HG03103 (cell line): ENCODE measurements around the gene CITED1.
A peak's percentile ranks its signal among the peaks of the same experiment; 100 is the strongest.
"Not testable (repeated sequence)": the region's sequence is repeated elsewhere in the genome, so short reads cannot be mapped to it uniquely, and the experiment has no call there.

ENCODE experiments used
- ATAC-seq: cut with Tn5 transposase; IDR thresholded peaks from one replicate; pipeline ENCODE4 v1.9.1; 2021; ENCODE audit warnings: low read depth; ENCODE audit not compliant: unreplicated experiment

The CITED1 gene, protein sequence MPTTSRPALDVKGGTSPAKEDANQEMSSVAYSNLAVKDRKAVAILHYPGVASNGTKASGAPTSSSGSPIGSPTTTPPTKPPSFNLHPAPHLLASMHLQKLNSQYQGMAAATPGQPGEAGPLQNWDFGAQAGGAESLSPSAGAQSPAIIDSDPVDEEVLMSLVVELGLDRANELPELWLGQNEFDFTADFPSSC

DNA sequence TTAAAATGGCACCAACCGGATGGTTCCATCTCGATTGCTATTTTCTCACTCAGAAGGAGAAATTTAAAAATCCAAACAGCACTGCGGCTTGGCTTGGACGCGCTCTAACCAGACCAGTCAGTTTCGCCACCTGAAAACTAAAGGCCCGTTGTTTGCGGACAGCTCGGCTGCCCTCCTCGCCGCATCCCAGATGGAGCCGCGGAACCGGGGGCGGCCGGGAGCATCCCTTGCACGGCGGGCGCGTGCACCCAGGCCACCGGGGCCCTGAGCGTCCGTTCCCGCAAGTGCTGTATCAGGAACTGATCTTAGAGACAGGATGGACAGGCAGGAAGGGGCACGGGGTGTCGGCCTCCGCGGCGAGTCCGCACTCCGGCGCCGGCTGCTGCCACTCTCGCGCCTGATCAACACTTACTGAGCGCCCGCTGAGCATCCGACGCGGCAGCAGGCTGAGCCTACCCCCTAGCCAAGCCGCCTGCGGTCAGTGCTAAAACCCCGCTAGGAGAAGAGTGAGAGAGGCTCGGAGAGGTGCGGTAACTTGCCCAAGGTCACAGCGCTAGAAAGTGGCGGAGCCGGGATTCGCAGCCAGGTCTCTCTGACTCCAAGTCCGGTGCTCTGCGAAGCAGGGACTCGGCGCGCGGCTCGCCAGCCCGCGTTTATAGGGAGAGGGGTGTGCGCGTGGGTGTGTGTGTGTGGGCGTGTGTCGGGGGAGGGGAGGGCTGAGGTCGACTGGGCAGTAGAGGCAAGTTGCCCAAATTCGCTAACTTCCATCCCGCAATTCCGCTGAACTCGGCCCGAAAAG, at the start of gene CITED1:
Gene CITED1 (minus strand): TSS at position 629 of the 799 bp plus-strand sequence. CDS start 3,045 bp downstream, outside the sequence.
- no peak for ATAC-seq

DNA sequence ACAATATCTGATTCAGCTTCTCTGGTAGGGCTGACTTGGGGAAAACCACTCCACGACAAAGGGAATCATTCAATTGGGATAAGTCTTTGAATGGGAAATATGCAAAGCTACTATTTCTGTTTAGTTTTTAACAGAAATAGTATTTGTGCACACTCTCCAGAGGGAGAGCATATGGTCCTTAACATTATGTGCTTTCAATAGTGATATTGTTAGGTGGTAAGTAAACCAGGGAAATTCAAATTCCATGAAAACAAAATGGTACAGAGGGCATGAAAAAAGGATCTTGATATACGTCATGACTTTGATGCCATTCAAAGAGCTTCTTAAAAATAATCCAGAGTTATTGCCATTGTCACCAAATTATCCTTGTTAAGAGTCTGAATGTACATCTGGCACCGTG, 47.1 kb upstream of the CITED1 start:
- no peak for ATAC-seq

DNA sequence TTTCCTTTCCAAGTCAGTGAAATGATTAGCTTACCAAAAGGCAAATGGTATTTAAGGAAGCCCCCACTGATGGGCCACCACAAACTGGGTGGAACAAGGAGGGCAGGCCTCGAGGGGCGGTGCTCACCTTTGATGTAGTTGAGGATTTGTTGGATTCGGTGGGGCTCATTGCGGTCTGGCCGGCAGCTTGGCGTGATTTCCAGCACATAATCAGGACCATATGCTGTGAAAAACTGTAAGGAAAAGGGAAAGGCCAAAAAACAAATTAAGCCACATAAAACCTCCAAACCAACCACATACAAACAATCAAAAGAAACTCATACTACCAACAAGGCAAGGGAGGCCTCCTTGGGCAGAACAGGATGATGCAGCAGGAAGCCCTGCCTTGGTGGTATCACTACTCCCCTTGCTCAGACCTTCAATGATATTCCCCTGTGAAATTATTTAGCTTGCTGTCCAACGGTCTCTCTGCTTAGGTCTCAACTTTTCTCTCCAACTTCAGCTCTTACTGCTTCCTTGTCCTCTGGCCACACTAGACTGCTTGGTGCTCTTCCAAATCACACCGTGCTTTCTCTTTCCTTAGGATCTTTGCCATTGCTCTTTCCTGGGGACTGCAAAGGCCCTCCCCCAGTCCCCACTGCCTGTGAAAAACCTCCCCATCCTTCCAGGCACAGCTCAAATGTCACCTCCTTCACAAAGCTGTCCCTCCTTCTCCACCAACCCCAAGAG, 46.1 kb upstream of the CITED1 start:
- no peak for ATAC-seq

DNA sequence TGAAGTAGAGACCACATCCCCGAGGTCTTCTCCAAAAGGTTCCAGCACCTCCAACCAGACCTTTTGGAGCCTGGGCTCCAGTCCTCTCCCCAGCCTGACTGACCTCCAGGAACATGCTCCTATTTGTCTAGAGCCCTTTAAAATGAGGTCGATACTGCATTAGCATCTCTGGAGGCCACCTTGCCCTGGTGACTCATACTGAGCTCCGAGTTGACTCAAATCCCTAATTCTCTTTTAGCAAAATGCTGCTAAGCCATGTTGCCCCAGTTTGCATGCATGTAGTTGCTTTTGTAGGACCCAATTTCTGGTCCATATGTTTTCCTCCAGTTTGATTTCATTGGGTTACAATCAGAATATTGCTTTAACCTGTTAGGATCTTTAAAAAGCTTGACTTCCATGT, 43.5 kb upstream of the CITED1 start:
- ATAC-seq, result peak; percentile 82

DNA sequence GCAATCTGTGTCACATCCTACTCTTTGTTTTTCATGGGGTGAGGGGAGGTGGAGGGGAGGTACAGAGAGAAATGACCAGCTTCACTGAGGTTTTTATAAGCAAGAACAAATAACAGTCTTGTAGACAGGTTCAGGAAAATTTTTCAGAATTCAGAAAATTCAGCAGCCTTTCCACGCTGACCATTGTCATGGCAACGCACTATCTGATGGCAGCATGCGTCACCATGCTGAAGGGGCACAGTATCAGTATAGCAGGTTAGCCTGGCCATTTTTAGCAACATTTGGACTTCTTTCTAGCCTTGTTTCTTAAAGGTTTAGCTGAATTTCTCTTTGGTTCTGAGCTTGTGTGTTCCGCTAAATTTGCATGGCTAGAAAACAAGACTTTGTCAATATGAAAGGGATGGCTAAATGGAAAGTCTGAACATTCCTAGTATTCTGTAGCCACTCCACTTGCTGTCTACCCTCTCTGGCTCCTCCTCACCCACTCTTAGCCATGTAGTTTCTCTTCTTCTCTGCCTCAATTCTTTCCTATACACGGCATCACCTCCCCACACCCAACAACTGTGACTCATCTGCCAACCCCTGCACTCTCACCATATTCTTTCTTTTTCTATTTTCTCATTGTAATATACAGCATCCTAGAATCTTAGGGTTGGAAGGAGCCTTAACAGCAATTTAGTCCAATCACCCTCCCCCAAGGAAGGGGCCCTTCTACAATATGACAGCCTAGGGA, 42.7 kb upstream of the CITED1 start:
- ATAC-seq, result no peak

DNA sequence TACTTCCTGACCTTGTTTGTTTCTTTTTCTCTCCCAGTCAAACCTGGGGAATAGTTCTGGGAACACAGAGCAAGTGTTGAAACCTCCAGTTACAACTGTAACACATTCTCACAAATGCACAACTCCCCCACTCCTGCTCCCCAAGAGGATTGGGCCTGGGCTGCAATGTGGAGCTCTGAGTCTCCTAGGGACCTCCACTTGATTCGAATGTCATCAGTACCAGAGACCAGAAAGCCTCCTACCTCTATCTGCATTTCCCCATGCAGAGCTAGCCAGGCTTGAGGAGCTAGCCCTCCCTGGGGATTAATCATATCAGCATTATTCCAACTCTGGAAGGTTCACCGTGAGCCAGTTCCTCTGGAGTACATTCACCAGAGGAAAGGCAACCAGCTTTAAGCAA, 41.7 kb upstream of the CITED1 start:
- ATAC-seq, result no peak

DNA sequence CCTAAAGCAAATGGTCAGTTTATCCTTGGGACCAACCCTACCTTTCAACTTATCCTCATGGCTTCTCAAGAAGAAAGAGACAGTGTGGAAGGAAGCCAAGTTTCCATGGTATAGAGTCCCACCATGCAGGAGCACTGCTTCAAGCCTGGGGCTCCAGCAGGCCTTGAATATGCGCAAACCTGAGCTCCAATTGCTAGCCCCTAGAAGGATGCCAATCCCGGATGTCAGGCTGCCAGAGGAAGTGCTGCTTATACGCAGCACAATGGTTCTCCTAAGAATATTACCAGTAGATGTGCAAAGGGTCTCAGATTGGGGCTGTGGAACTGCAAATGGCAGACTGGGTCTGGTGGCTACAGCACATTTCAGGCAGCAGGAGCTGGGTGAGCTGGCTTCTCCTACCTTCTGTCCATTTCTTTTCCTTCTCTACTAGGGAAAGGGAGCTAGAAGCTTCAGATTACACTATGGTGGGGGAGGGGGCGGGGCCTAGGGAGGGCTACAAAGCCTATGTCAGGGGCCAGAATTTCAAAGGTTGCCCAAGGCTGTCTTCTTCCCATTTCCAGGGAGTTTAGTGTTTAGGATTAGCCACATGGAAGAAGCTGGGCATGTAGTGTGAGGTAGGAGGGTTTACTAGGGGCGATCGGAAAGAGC, 40.7 kb upstream of the CITED1 start:
- ATAC-seq, result no peak

DNA sequence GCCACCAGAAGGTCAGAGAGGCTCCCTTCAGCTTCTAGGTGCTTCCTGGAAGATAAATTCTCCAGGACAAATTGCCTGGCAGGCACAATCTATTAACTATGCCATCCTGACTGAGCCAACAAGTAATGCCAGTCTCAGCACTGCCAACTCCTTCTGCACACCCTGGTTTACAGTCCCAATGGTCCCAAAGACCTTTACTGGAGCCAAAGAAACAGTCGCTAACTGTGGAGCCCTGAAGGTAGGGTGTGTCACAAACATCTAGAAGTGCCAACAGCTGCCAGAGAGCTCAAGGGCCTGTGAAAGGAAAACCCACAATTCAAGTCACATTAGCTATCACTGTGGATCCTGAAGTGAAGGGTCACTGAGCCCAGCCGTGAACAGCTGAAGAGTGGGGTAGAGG, 34.9 kb upstream of the CITED1 start:
- ATAC-seq, result no peak

DNA sequence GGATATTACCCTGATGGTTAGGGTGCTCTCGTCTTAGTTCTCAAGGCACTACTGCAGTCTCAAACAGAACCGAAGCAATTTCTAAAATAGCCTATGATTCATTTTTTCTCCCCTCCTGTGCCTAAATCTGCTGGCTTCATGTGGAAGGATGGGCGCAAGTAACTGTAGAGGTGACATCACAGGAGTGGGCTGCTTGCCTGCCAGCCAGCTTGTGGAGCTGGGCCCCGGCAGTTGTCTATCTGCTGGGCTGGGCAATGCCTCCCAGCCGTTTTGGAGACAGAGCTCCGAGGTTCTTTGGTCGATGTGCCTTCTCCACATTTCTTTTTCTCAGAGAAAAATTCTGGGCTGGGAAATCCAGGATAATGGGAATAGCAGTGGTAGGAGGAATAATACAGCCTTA, 34.3 kb upstream of the CITED1 start:
- no peak for ATAC-seq

DNA sequence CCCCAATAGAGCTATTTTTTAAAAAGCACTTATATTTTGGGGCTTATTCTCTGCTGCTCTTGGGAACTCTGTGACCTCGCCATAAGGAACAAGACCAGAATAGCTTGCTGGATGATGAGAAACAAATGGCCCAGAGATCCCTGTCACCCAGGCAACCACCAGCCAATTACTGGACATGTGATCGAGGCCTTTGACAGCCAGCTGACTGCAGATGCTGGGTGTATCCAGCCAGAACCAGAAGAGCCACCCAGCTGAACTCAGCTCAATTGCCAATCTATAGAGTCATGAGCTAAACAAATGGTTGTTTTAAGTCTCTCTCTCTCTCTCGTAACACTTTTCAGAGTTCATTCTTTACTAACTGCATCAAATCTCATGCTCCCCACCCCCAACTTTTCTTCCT, 24.4 kb upstream of the CITED1 start:
- no peak for ATAC-seq

DNA sequence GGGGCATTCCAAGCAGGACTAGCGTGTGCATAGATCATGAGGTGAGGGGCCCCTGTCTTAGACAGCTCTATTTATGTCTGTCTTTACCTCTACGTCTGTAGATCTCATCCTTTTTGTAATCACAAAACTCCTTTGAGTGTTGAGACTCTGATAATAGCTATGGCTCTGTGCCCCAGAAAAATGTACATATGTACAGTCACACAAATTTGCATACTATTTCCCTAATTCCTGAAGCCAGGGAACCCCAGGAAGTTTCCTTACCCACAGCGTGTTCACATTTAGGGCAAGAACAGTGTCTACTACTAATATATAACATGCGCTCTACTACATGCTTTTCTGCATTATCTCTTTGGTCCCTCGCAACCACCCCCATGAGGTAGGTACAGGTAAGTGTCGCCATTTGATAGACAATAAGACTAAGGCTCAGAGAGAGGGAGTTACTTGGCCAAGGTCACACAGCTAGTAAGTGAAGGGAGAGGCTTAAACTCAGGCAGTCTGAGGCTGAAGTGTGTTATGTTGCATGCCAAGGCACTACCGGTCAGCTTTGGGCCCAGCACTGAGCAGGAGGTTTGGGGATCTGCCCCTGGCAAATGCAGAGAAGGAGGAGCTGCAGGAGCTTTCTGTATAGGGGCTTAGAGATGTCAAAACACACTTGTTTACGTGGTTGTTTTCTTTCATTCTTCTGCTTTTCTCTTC, 21.0 kb upstream of the CITED1 start:
- ATAC-seq, result no peak

DNA sequence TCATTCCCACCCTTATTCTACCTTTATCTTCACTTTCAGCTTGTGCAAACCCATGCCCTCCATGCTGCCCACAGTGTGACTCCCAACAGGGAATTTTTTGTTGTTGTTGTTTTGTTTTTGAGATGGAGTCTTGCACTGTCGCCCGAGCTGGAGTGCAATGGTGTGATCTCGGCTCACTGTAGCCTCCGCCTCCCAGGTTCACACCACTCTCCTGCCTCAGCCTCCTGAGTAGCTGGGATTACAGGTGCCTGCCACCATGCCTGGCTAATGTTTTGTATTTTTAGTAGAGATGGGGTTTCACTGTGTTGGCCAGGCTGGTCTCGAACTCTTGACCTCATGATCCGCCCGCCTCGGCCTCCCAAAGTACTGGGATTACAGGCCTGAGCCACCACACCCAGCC, 13.9 kb upstream of the CITED1 start:
- ATAC-seq, result not testable (repeated sequence)

DNA sequence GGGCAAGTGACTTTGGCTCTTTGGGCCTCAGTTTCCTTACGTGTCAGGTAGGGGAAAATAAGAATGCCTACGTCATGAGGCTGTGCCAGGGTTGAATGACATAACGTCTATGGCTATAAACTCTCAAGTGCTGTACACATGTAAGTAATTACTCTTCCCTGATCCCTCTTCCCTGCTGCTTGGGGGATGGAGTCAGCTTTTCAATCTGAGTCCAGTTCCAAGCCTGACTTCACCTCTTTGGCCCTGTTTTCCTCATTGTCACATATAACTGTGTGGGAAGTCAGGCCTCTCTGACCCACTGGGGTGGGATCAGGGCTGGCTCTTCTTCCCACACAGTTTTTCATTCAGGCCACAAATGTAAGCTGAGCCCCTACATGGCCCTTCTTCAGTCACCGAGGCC, 11.4 kb upstream of the CITED1 start:
- ATAC-seq, result no peak

DNA sequence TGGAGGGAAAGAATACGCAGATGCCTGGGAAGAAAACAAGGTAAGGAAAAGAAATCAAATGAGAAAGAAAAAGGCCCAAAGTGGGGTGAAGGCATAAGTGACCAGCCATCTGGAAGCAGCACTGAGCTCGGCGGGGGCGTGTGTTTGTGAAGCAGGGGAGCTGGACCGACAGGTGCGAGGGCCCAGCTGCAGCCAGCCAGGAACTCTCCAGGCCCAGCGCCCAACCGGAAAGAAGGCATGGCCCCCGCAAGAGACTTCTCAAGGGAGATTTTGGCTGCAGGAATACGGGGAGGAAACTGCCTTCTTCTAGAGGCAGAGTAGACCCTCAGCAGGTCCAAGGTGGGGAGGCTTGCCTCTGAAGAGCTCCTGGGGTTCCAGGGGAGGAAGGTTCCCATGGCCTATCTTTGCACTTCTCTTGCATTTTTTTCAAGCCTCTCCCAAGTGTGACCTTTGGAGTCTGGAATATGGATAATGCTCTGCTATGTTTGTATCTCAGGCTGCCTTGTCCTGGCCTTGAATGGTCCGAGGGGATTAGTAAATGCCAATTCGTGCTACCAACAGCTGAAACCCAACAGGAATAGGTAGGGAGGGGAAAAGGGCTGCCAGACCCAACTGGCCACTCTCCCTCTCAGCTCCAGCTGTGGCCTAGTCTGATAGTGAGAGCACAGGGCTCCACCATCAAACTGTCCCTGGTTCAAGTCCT, 10.8 kb upstream of the CITED1 start:
- no peak for ATAC-seq

DNA sequence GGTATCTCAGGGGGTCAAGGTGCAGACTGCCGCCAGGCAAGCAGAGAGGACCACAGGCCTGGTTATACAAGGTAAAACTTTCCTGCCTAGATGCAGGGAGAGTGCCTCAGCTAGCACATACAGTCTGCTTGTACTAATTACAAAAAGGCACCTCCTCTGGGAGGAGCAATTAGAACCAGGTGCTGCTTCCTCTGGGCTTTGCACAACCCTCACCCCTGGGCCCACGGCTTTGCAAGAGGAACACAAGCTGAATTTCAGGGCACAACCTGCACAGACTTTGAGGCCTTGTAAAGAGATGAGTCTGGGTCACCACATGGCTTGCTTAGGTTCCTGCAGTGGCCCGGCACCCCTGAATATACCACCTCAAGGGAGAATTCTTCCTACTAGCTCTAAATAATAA, 9.2 kb upstream of the CITED1 start:
- no peak for ATAC-seq

DNA sequence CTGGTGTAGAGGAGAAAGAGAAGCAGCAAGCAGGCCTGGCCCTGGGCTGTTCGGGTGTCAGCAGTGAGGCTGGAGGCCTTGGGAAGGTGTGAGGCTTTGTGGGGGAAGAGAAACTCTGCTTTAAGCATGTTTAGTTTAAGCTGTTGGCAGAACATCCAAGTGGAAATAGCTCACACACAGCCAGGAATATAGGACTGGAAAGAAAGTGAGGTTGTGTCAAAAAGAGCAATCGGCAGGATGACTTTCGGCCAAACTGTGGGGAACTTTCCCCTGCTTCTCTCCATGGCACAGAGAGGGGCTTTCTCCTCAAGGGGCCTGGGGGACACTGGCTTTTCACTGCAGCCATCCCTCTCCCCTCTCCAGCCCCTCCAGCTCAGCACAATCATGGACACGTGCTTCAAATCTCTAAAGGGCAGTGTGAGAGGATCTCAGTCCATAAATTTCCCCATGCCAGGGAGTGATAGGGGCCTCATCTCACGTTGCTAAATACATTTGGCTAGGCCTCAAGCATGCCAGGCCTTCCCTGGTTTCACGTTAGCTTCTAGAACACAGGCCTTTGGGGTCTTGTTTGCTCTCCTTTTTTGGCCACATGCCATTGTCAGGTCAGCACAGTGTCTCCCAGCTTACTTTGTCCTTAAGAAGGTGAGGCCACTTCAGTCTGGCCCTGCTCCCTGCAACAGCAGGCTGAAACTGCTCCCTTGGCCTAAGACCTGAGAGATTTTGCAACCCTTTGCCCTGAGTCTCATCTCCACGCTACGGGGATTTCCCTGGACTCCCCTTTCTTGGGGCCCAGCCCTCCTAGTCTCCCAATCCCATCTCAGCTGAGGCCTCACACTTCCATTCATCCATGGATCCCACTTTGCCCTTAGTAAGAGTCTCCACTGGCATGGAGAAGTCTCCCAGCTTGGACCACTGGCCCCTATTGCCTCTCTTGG, 8.3 kb upstream of the CITED1 start:
- ATAC-seq, result no peak

DNA sequence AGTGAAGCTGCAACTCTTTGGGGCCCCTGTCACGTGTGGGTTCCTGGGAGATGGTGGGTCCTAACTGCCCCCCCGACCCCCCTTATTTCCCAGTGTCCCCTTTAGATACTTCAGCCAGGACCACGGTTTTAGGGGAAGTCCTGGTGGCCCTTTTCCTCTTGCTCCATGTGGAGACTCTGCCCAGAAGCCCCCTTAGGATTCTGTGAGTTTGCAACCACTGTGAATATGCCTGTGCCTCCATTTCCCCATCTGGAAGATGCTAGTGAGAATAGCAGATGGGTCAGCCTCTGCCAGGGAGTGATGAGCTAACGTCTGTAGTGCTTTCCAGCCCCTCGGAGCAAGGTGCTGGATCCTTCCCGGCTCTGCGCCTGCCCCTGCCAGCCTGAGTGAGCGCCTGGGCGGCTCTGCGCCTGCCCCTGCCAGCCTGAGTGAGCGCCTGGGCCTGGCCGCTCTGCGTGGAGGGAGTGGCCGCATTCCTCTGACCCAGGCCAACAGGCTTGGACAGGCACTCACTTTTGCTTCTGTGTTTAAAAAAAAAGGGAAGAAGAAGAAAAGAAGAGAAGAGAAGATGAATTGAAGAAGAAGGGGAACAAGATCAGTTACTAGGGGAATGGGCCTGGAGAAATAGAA, 6.7 kb upstream of the CITED1 start:
- no peak for ATAC-seq
